ENCODE results near the gene HARBI1.

The HARBI1 gene

DNA sequence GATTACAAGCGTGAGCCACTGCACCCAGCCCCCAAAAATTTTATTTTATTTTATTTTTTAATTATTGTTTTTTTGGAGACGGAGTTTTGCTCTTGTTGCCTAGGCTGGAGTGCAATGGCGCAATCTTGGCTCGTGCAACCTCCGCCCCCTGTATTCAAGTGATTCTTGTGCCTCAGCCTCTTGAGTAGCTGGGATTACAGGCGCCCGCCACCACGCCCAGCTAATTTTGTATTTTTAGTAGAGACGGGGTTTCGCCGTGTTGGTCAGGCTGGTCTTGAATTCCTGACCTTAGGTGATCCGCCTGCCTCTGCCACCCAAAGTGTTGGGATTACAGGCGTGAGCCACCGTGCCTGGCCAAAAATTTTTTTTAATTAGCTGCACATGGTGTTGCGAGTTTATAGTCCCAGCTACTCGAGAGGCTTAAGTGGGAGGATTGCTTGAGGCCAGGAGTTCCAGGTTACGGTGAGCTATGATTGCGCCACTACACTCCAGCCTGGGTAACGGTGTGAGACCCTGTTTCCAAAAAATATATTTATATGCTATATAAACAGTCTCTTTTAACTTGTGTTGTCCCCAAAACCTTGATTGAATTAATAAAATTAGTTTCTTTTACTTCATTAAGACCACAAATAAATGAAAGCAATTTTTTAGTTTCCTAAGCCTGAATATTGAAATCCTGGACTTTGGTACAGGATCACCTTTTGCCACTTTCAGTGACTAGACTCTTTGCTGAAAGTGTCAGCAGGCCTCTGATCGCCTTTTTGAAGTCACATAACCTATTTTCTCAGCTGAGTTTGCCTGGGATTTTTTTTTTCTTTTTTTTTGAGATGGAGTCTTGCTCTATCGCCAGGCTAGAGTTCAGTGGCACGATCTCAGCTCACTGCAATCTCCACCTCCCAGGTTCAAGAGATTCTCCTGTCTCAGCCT, 16.5 kb upstream of the HARBI1 start:
- DNase-seq, result no peak

DNA sequence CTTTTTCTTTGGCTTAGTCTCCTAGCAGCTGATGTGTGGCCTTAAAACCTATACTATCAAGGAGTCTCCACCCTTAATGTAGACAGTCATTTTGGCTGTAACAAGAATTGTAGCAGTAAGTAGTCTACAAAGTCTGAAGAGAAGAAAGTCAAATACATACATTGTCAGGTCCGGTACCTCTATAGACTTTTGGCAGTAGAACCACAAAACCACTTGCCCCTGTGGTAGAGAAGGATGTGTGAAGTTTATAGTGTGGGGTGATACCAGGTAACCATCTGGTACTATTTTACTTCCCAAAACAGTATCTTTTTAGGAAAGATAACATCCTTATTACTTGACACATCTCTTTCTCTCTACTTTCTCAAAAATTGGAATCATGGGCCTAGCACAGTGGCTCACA, 15.5 kb upstream of the HARBI1 start:
- no peak for DNase-seq

DNA sequence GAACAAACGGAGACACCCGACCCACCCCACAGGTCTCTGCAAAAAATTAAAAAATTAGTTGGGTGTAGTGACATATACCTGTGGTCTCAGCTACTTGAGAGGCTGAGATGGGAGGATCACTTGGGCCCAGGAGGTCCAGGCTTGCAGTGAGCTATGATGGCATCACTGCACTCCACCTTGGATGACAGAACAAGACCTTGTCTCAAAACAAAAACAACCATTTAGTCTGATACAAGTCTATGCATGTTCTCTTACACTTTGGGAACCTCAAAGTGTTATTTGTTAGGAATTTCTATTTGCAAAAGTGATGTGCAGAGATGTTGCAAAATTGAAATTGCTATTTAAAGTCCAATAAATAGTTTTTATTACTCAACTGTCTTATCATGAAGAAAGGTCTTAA, 14.6 kb upstream of the HARBI1 start:
- DNase-seq, result no peak

DNA sequence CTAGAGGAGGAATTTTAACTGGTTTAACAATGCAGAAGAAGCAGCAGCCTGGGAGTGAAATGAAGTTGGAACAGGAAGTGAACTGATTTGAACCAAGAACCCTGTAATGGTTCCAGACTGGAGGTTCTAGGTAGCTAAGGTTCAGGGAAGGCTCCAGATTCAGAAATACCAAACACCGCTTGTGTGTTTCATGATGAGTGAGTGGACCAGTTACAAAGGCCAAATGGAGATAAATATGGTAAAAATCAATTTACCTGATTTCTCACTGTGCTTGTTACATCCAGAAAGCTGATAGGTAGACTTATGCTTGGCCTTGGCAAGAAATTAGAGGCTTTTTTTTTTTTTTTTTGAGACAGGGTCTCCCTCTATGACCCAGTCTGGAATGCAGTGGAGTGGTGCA, 13.2 kb upstream of the HARBI1 start:
- no peak for DNase-seq

DNA sequence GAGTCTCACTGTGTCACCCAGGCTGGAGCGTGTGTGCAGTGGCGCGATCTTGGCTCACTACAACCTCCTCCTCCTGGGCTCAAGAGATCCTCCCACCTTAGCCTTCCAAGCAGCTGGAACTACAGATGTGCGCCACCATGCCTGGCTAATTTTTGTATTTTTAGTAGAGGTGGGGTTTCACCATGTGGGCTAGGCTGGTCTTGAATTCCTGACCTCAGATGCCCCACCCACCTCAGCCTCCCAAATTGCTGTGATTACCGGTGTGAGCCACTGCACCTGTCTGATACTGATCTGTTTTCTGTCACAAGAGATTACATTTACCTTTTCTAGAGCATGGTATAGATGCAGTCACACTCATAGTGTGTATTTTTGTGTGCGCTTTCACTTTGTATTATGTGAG, 11.9 kb upstream of the HARBI1 start:
- DNase-seq, result no peak

DNA sequence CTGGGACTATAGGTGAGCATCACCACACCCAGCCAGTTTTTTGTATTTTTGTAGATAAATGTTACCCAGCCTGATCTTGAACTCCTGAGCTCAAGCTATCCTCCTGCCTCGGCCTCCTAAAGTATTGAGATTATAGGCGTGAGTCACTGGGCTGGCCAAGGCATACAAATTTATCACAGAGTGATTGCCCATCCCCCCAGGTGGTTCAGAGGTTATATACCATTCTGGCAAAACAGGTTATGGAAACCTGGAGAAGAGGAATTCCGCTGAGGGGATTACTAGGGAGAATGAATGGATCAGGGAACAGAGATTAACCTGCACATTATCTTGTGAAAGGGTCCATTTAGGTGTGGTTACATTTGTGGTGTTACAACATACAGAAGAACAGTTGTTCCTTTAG, 8.4 kb upstream of the HARBI1 start:
- DNase-seq, result no peak

DNA sequence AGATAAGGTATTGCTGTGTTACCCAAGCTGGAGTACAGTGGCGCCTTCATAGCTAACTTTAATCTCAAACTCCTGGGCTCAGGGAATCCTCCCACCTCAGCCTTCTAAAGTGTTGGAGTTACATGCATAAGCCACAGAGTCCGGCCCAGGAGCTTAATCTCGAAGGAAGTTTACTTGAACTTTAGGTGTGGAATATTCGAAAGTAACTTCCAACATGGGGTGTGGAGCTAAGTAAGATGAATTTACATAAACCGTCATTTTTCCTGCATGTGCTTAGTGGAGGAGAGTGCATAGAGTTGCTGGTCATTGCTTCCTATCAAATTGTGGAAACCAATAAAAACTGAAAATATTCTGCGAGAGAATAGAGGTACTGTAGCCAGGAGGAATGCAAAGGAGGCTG, 1.8 kb upstream of the HARBI1 start:
- DNase-seq, result no peak

DNA sequence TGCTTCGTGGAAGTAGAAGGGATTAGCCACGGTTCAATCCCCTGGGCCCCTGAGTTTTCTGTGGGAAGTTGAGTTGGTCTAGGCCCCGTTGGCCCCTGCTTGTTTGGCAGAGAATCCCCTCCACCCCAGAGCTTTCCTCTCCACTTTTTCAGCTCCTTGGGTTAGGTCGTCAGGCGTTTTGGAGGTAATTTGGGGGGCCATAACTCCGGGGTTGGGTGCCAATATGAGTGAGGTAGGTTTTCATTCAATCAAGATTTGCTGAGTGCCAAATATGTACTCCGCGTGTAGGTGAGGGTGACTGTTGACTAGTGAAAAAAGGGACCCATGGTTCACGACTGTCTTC, 916 bp upstream of the HARBI1 start:
- DNase-seq, result no peak

DNA sequence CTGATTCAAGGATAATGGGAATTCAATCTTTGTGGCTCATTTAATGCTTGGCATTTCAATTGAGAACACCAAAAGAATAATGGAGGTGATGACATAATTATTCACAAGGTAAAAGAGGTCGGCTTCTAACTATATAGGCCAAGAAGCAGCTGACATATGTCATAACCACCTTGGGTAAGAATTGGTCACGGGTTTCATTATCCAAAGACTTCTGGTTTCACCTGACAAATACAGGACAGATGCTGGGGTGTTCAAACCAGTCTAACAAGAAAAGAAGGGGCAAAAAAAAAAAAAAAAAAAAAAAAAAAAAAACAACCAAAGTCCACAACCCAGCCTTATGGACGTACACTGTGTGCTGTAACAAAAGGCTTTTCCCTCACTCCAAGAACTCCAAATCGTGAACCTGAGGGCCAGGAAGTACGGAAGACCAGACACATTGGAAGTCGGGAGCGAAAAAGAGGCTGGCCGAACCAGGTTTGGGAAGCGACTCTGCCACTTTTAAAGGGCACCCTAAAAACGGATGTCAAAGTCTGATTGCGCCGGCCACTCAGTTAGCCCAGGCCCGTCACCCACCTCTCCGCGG, 385 bp downstream of the HARBI1 start:
- DNase-seq, result no peak

DNA sequence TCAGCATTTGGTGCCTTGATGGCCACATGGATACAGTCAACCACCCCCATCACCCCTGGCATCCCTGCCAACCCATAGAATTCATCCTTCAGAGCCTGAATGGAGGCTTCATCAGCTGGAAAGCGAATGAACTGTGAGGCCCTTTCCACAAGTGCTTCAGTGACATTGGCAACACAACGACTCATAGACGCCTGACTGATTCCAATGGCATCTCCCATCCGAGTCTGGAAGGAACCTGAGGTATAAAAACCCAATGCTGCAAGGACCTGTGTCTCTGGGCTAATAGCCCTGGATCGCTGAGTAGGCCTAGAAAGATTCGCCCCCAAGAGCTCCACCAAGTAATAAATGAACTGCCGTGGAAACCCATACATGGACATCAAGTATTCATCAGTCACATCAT, 1.3 kb downstream of the HARBI1 start:
- DNase-seq, result no peak

DNA sequence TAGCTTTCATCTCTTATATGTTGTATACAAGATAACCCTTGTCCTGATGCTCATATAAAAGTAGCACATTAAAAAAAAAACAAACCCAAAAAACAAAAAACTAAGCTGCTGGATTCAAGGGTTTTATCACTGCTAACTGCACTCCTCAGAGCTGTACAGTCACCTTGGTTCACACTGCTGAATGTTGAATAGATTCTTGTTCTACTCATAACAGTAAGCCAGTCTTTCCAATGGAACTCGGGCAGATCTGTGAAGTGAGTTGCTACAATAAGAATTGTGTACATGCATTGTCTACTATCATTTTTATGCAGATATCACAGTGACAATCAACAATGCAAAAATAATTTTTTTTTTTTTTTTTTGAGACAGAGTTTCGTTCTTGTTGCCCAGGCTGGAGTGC, 4.7 kb downstream of the HARBI1 start:
- DNase-seq, result no peak

DNA sequence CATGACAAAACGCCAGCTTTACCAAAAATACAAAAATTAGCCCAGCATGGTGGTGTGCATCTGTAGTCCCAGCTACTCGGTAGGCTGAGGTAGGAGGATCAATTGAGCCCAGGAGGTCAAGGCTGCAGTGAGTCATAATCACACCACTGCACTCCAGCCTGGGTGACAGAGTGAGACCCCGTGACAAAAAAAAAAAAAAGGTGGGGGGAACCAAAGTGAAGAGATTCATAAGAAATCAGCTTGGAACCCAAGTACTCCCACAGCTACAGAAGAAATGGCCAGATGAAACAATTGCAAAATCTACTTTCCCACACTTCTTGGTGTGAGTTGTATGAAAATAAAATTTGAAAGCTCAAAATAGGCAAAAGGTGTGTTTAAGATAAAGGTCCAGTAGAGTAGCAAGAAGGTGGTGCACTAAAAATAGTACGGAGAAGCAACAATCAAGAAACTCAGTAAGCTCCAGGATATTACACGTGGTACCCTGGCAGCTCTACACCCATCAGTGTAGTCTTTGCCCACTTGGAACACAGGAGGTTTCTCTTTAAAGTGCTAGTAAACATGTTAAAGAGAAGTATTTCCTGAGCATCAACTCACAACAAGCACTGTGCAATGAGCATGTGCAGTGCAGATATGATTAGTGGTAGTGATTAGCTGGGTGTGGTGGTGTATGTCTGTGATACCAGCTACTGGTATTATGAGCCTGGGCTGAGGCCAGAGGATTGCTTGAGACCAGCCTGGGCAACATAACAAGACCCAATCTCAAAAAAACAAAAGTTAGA, 5.3 kb downstream of the HARBI1 start:
- DNase-seq, result no peak

DNA sequence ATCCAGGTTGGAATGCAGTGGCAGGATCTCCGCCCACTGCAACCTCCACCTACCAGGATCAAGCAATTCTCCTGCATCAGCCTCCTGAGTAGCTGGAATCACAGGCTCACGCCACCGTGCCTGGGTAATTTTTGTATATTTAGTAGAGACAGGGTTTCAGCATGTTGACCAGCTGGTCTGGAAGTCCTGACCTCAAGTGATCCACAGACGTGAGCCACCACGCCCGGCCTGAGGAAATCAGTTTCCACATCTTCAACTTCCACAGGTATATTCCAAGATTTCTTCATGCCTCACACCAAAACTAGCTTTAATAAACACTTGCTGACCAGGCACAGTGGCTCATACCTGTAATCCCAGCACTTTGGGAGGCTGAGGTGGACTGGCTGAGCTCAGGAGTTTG, 7.6 kb downstream of the HARBI1 start:
- no peak for DNase-seq

DNA sequence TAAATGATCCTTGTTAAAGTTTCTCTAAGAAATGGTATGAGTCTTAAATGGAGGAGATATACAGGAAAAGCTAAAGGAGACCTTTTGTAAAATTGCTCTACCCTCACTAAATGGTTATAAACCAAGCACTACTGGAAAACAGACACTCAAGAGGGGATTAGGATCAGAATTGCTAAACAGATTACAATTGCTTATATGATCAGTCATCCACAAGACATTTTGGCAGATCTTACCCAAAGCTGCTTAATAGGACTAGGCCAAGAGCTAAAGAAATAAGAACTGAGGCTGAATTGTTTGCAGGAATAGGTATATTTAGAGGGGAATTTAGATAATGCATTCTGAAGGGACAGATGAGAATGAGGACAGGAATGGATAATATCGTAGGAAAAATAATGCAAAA, 9.5 kb downstream of the HARBI1 start:
- no peak for DNase-seq

DNA sequence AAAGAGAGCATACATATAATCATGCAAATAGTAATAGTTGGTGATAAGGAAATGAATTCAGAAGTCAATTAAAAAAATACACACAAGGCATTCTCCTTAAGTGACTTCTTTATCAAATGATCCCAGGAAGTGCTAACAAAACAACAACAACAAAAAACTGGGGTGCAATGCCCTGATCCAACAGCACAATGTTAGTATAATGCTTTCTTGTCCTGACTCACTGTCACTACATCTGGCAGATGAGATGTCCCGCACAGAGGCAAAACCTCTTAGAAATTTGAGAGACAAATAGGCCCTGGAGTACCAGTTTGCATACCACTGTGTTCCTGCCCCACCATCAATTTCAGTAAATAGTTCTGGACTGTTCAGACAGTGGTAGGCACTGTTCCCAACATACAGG, 12.2 kb downstream of the HARBI1 start:
- no peak for DNase-seq

DNA sequence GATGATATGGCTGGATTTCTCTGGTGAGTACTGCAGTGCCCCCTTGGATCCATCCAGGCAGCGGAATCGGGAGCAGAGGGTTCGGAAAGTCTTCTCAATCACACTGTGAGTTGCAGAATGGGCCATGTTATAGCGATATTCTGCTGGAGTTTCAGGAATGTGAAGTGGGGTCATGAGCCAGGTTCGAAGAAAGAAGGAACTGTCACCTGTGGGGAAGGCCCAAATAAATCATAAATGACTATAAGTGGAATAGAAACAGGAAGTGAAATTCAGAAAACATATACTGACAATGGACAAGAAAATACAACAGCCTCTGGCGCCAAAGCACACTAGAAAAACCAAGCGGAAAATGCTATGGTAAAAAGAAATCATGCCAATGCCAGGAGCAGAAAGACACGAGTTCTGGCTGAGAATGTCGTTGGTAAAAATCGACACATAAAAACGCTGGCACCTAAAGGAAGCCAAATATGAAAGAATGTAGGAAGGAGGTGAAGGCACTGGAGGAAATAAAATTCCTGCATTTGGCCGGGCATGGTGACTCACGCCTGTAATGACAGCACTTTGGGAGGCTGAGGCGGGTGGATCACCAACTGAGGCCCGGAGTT, 13.2 kb downstream of the HARBI1 start:
- no peak for DNase-seq

DNA sequence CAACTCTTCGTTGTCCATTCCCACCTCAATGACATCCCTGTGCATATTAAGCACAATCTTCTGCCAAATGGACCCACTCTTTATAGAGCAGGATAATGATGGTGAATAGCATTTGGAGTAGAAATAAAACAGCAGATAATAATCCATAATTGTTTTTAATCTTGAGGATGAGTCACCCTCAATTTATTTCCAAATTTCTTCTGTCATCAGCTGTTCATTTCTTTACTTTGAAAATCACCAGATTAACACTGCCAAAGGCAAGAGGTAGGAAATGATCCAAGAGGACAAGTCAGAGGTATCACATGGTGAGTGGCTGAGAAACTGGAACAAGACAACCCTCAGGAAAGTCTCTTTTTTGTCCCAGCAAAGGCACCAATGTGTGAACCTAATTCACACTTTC, 15.9 kb downstream of the HARBI1 start:
- DNase-seq, result no peak

DNA sequence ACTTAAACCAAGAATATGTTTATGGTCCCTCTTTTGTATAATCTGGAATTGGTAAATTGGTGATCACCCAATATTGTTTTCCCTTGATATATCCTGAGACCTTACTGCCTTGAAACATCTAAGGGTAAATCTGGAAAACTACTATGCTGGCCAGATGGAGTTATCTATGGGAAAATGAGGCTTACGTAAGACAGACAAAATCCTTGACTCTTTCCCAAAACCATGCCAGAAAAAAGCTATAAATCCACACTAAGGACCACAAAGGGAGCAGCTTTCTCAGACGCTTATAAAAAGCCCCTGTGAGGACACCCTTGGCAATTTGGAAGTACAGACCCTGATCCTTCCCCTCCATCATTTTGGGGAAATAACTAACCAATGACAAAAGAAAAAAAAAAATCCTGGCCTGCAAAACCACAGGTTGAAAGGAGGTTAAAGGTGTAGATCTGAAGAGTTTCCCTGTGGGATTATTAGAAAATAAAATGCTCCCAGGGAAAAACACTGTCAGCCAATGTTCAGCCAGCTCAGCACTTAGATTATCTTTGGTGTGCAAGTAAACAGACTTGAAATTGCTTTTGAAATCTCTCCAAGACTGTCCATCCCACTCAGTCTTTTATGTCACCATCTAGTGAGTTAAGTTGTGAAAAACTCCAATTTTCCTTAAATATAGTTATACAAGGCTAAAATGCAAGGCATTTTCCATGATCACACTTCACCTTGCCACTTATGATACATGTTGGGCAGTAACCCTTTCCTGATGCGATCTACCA, 16.6 kb downstream of the HARBI1 start:
- DNase-seq, result no peak

DNA sequence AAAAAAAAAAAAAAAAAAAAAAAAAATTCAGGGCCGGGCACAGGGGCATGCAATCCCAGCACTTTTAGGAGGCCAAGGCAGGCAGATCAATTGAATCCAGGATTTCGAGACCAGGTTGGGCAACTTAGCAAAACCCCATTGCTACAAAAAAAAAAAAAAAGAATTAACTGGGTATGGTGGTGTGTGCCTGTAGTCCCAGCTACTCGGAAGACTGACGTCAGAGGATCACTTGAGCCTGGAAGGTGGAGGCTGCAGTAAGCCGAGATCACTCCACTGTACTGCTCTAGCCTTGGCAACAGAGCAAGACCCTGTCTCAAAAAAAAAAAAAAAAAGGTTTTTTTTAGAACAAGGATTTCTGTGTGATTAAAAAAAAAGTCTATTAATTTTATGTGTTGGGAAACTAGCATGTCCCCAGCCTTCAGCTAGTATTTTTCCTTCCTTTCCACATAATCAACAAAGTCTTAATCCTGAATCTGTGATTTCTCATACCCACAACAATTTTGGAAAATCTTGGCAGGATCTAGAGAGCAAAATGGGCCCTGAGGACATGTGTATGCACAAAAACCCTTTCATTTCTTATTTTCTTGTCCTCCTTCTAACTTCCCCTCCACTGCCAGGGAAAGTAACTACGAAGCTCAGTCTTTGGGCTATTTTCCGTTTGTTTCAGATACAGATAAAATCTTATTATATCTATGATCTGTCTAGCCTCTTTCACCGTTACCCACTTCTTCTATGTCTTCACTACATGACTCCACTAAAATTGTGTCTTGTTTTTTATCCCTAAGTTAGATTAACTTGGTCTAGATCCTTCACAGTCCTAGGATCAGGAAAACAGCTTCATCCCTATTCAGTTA, 17.5 kb downstream of the HARBI1 start:
- DNase-seq, result no peak

DNA sequence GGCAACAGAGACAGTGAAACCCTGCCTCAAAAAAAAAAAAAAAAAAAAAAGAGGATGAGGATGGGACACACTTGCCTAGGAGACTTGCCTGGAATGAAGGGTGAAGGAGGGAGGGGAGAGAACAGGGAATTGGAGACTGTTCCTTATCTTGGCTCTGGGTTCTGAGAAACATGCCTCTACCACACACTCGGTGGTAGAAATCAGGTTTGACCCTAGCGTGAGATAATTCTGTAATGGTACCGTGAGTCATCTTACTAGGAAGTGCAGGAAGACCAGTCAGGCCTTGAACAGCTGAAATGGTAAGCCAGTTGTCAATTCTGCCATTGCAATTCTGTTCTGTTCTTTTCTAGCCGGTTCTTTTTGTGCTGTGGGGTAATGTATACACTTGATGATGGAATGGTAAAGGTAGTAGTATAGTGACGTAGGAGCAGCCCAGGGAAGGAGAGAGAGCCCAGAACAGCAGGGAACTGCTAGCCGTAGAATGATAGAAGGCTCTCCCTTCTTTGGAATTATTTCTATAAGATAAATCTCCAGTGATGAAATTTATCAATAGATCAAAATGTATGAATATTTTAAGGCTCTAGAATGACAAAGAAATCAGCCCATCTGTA, 19.3 kb downstream of the HARBI1 start:
- no peak for DNase-seq

DNA sequence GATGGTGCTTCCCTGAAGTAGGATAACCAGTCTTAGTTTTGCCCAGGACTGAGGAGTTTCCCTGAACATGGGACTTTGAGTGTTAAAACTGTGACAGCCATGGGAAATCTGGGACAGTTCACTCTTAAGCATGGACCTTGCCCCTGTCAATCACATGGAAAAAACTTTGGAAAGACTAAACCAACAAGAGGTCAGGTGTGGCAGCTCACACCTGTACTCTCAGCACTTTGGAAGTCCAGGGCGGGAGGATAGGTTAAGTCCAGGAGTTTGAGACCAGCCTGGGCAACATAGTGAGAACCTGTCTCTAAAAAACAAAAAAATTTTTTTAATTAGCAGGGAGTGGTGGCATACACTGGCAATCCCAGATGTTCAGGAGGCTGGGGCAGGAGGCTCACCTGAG, 19.9 kb downstream of the HARBI1 start:
- no peak for DNase-seq

All from NCI-H1105 treated with DMSO at 0.1 percent for 48 hours (cell line).